ENCODE data around the gene ARL3. TPM values are rescaled to one million over a fixed set of nuclear protein-coding genes. Genes with fewer than 3 reads are reported as not detected.
A peak's percentile ranks its signal among the peaks of the same experiment; 100 is the strongest.

The ARL3 gene
- total RNA-seq, 1 donor from 2014 or later, result 7.3 TPM

GRCh38 chr10:102629661-102630614 is 84.3 kb downstream of the ARL3 start:
- intact Hi-C loops (cut with DNase I), result no loop called here
- no peaks in the 10 kb centered on the region for H3K9me3 ChIP-seq
- ATAC-seq (no peak), DNase-seq (peak; percentile 42)
- TF ChIP-seq CTCF (IDR thresholded peaks at IDR 0.05), result no peak
- no peak overlapping the region for H3K4me3 ChIP-seq
- H3K27ac ChIP-seq, result peak overlapping the region; percentile 37
- peaks cover 78% of the 10 kb centered on the region for H3K4me1 ChIP-seq
- H3K36me3 ChIP-seq, result peaks cover 10% of the 10 kb centered on the region
- H3K27me3 ChIP-seq (ENCODE audit: low read depth), result no peaks in the 10 kb centered on the region

GRCh38 chr10:102628451-102628911 is 85.7 kb downstream of the ARL3 start:
- intact Hi-C loops (cut with DNase I), result no loop called here
- Histone ChIP-seq H3K27ac (peak overlapping the region; percentile 87), H3K9me3 (no peaks in the 10 kb centered on the region), H3K36me3 (peaks cover 10% of the 10 kb centered on the region), H3K27me3 (ENCODE audit: low read depth) (no peaks in the 10 kb centered on the region), H3K4me3 (no peak overlapping the region), H3K4me1 (peaks cover 68% of the 10 kb centered on the region)
- peak; percentile 2 to 35 for ATAC-seq
- no peak for TF ChIP-seq CTCF (IDR thresholded peaks at IDR 0.05)
- DNase-seq, result peak; percentile 69

- H3K36me3 ChIP-seq, result peaks cover 10% of the 10 kb centered on the region
- no peak overlapping the region for H3K4me3 ChIP-seq
- no peak for TF ChIP-seq CTCF (IDR thresholded peaks at IDR 0.05)
- no peaks in the 10 kb centered on the region for H3K27me3 ChIP-seq (ENCODE audit: low read depth)
- ATAC-seq, result peak; percentile 71 to 83
- peak overlapping the region; percentile 87 for H3K27ac ChIP-seq
- H3K4me1 ChIP-seq, result peaks cover 61% of the 10 kb centered on the region
- DNase-seq, result peak; percentile 62
- intact Hi-C loops (cut with DNase I), result no loop called here
- no peaks in the 10 kb centered on the region for H3K9me3 ChIP-seq
These were observed 86.4 kb downstream of the ARL3 start for GRCh38 chr10:102627736-102628293.

- Histone ChIP-seq H3K27me3 (ENCODE audit: low read depth) (no peaks in the 10 kb centered on the region), H3K4me1 (peaks cover 60% of the 10 kb centered on the region), H3K9me3 (no peaks in the 10 kb centered on the region), H3K27ac (peak overlapping the region; percentile 87), H3K36me3 (peaks cover 10% of the 10 kb centered on the region), H3K4me3 (no peak overlapping the region)
- TF ChIP-seq CTCF (IDR thresholded peaks at IDR 0.05), result no peak
- no peak for DNase-seq
- no peak for ATAC-seq
- intact Hi-C loops (cut with DNase I), result no loop called here
These were observed 86.9 kb downstream of the ARL3 start for GRCh38 chr10:102627291-102627735.

GRCh38 chr10:102626026-102626685 is 88.0 kb downstream of the ARL3 start:
- no peak for TF ChIP-seq CTCF (IDR thresholded peaks at IDR 0.05)
- Histone ChIP-seq H3K4me1 (peaks cover 64% of the 10 kb centered on the region), H3K36me3 (peaks cover 10% of the 10 kb centered on the region), H3K4me3 (no peak overlapping the region), H3K9me3 (no peaks in the 10 kb centered on the region), H3K27me3 (ENCODE audit: low read depth) (no peaks in the 10 kb centered on the region), H3K27ac (peak overlapping the region; percentile 87)
- intact Hi-C loops (cut with DNase I), result no loop called here
- DNase-seq (peak; percentile 32), ATAC-seq (no peak)
